Measurements from ENCODE around the gene DPYSL3.
"Not testable (repeated sequence)": the region's sequence is repeated elsewhere in the genome, so short reads cannot be mapped to it uniquely, and the experiment has no call there.

DPYSL3 gene

DNA sequence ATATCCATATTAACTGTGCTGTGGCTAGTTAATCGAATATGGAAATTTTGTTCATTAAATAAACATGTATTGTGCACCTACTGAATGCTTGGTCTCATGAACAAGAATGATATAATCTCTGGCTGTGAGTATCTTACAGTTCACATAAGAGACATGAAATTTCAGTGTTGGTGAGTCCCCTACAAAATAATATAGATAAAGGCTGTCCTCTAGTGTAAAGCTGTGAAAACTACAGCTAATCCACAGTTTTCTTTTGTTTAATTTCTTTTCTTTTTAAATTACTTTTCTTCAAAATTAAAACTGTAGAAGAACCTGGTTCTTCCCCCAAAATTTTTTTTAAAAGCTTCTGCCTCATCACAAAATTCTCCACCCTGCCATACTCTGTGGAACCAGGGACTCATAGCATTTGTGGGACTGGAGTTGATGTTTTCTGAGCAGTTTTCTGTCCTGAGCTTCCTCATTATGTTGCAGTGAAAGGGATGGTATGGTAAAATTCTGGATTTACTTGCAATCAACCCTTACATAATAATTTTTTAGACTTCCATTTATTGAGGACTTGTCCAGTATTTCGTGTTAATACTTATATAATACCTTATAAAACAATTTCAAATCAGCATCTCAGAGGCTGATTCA is 140.0 kb downstream of the DPYSL3 start:
- no peak for DNase-seq (ENCODE audit: low read depth)

DNA sequence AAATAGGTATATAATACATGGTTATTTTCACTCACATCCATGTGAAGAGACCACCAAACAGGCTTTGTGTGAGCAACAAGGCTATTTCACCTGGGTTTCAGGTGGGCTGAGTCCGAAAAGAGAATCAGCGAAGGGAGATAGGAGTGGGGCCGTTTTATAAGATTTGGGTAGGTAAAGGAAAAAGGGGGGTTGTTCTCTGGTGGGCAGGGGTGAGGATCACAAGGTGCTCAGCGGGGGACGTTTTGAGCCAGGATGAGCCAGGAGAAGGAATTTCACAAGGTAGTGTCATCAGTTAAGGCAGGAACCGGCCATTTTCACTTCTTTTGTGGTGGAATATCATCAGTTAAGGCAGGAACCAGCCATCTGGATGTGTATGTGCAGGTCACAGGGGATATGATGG is 142.5 kb downstream of the DPYSL3 start:
- DNase-seq (ENCODE audit: low read depth): not testable (repeated sequence)

DNA sequence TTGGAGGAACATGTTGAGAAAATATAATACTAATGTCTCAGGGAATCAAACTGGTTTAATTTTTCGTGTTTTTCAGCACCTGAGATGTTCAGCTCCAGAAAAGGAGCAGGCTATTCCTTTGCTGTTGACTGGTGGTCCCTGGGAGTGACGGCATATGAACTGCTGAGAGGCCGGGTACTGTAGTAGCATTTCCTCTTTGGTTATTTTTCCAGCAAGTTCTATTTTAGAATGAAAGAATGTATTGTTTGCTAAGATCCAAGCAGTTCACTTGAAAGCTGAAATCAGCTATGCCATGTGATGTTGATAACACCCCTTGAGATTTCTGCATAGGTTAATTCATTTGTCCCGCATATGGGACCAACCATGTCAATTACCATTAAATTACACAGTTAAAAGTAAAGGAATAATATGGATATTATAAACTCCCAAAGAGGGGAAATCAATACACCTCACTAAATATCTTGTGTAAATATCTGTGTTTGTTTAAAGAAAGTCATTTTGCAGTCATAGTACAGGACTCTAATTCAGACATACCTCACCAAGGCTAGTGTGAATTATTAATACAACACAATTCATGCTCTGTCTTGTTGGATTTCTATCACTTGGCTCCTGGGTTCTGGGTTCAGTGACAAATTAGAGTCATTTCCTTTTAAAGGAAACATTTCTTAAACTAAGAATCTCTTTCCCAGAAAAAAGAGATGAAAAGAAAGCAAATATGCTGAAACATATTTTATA is 148.3 kb downstream of the DPYSL3 start:
- DNase-seq (ENCODE audit: low read depth): no peak

DNA sequence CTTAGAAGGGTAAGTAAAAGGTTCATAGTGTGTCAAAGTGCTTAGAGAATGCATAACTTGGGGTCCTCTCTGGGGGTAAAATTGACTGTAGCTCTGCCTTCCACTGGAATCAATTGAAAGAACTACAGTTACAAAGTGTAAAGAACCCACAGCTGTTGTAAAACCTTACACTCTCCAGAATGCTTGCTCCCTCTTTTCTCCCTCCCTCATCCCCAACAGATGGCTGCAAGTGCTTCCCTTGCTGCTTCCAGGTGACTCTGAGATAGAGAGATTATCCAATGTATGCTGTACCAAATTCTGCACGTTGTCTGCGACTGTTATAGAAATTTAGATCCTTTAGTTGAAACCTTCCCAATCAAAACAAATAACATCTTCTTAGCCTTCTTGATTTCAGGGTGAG is 149.1 kb downstream of the DPYSL3 start:
- DNase-seq (ENCODE audit: low read depth): no peak

GRCh38 chr5:147359581-147359980 is 150.3 kb downstream of the DPYSL3 start:
- DNase-seq (ENCODE audit: low read depth): no peak

GRCh38 chr5:147359101-147359500 is 150.8 kb downstream of the DPYSL3 start:
- no peak for DNase-seq (ENCODE audit: low read depth)

DNA sequence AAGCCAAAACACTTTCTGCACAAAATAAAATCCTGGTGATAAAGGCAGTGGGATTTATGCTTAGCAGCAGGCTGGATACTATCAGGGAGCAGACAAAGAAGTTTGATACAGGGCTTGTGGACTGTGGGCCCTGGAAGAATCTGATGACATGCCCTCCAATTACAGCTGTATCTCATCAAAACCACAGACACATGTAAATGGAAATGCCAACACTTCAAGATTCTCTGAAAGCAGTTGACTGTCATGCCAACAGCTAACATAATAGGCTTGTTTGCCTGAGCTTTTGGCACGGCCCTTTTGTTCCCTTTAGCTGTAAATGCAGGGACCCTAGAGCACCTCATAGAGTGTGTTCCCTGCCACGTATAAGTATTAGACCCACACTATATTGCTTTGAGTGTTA is 160.6 kb downstream of the DPYSL3 start:
- DNase-seq (ENCODE audit: low read depth): no peak

DNA sequence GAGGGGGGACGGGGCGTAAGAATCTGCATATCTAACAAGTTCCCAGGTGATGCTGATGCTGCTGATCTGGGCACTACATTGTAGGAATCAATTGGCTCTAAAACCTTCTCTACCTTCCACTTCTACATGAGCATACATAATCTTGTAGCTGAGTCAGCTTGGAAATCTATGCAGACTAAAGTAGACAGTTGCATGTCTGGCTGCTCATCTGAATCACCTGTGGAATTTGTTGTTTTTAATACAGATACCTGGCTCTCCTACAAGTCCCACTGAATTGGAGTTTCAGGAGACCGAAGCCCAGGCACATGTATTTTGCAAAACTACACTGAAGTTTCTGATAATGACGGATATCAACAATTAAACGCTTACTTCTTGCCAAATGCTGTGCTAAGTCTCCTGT is 161.4 kb downstream of the DPYSL3 start:
- no peak for DNase-seq (ENCODE audit: low read depth)

- no peak for DNase-seq (ENCODE audit: low read depth)
These were observed 161.8 kb downstream of the DPYSL3 start for GRCh38 chr5:147348046-147348445.

DNA sequence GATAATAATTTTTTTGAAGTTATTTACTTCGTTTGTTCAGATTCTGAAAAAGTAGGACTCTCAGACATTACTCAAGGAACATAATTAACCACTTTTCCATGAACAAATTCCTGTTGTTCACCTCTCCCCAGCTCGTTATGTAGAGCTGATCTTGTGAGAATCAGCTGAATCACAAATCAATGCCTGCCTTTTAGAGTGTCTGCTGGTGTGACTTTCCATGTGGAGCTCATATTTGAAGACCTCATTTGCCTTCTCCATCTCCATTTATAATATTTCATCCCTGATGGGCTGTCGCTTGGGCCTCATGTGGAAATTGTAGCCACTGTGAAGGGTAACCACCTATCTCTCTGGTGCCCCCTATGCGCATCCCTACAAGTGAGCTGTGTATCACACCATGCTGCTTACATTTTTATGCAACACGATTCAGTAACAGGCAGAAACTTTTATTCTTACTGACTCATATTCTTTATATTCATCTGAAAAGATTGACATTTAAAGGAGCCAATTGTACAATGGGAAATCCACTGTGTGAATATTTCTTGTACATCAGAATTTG is 163.8 kb downstream of the DPYSL3 start:
- DNase-seq (ENCODE audit: low read depth): no peak

DNA sequence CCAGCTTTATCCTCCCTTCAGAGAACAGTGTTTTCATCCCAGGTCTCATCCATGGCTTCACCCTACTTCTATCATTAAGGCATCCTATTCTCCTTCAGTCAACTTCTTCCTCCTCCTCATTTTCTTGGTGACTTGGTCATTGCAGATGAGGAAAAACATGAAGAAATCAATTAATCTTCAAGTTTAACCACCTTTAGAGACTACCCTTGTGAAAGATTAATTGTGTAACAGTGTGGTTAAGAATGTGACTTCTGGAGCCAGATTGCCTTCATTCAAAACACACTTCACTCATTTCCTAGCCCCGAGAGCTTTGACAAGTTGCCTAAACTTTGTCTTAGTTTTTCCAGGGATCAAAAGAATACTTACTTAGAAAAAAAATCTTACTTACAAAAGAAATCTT is 165.0 kb downstream of the DPYSL3 start:
- DNase-seq (ENCODE audit: low read depth): no peak

DNA sequence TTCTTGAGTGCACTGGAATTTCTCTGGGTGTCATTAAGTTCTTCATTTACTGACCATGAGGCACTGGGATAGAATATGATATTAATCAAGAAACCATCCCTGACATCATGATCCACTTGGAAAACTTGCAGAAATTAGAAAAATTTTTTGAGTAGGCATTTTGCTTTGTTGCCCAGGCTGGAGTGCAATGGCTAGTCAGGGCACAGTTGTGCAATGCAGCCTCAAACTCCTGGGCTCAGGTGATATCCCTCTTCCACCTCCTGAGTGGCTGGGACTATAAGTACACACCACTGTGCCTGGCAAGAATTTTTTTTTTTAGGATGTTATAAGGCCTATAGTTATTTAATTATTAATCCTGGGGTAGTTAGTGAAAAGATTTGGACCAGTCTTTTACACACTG is 168.5 kb downstream of the DPYSL3 start:
- no peak for DNase-seq (ENCODE audit: low read depth)

DNA sequence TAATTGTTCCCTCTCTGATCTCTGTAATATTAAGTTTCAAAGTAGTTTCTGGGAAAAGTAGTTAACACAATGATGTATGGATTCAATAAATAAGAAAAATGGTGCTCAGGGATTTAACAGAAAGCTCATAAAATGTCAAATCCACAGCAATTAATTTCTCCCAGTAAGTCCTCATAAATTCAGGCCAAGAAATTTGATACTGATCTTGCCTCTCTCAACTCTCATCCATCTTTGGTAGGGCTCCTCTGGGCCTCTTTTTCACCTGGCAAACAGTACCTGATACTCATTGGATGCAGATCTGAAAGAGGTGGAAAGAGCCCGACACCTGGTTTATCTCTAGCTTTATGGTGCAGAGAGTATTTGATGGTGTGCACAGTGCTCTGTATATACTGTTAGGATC is 168.9 kb downstream of the DPYSL3 start:
- no peak for DNase-seq (ENCODE audit: low read depth)
